Activated naive CD4-positive, alpha-beta T cell treated with anti-CD3 and anti-CD28 coated beads, Interleukin-2, amount 50 U/mL, for 24 hours (primary cell): Measurements from ENCODE around the gene DAPK1.
A peak's percentile ranks its signal among the peaks of the same experiment; 100 is the strongest.
"Not testable (repeated sequence)": the region's sequence is repeated elsewhere in the genome, so short reads cannot be mapped to it uniquely, and the experiment has no call there.

ENCODE experiments used
- H3K27ac Mint-ChIP-seq: one replicate; pipeline ENCODE4 v1.8.0; 2021; ENCODE audit warnings: mild to moderate bottlenecking, mixed read lengths
- H3K27me3 Mint-ChIP-seq: one replicate; pipeline ENCODE4 v1.8.0; 2021; ENCODE audit warnings: mixed read lengths
- H3K36me3 Mint-ChIP-seq: one replicate; pipeline ENCODE4 v1.8.0; 2021; ENCODE audit warnings: mixed read lengths
- H3K4me1 Mint-ChIP-seq: one replicate; pipeline ENCODE4 v1.8.0; 2021; ENCODE audit warnings: mixed read lengths
- H3K4me3 Mint-ChIP-seq: one replicate; pipeline ENCODE4 v1.8.0; 2021; ENCODE audit warnings: mild to moderate bottlenecking, mixed read lengths
- H3K9me3 Mint-ChIP-seq: one replicate; pipeline ENCODE4 v1.8.0; 2021; ENCODE audit warnings: mixed read lengths

DAPK1 gene

DNA sequence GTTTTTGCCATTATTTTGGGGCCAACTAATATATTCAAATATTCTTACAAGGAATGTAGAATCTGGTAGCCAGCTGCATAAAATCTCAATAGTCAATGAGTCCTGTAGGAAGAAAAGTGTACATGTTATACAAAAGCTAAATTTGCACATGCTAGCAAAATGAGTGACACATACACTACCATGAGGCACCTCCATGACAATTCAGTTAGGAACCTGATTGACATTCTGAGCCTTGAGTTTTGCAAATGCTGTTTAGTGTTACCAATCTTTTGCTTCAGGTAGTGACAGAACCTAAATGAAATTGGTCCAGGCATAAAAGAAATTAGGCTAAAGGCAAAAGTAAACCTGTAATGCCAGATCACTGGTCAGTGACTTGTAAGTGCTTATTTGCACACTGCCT is 6.8 kb upstream of the DAPK1 start:
- H3K9me3 Mint-ChIP-seq: no peaks in the 10 kb centered on the region
- H3K4me3 Mint-ChIP-seq: no peak overlapping the region
- no peak overlapping the region for H3K27ac Mint-ChIP-seq
- H3K4me1 Mint-ChIP-seq: no peaks in the 10 kb centered on the region
- H3K36me3 Mint-ChIP-seq: no peaks in the 10 kb centered on the region
- H3K27me3 Mint-ChIP-seq: peaks cover 9% of the 10 kb centered on the region

DNA sequence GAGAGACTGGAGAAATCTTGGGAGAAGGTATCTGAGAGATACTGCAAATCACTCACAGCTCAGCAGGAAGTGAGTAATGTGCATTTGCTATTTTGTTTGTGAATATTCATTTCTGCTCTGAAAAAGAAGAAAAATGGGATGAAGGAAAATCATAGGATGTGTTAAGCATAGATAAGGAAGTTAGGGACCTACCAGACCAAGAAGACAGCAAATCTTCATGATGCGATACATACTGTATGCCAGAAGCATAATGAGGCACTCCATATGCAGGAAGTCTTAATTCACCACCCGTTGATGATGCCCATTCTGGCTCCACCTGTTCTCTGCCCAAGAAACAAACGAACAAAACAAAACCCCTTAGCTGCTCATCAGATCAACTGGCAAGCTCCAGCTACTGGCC is 6.1 kb upstream of the DAPK1 start:
- Mint-ChIP-seq H3K36me3 (no peaks in the 10 kb centered on the region), H3K27me3 (peaks cover 14% of the 10 kb centered on the region), H3K4me1 (no peaks in the 10 kb centered on the region), H3K4me3 (no peak overlapping the region), H3K27ac (no peak overlapping the region), H3K9me3 (no peaks in the 10 kb centered on the region)

DNA sequence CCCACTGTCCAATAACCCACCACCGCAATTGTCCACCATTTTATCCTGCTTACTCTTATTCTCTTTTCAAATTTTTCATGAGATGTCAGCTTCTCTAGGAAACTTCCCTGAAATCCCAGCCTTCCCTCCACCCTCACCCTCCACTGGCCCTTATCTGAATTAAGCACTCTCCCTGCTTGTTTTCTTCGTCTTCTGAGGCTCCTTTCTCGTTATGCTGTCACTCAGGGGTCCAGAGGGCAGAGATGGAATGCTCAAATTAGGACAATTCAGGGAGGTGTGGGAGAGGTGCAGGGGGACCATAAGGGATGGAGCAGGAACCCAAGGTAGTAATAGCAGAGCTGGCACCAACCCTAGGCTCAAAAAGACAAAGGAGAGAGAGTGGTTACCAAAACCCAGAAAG is 5.0 kb upstream of the DAPK1 start:
- H3K9me3 Mint-ChIP-seq: no peaks in the 10 kb centered on the region

DNA sequence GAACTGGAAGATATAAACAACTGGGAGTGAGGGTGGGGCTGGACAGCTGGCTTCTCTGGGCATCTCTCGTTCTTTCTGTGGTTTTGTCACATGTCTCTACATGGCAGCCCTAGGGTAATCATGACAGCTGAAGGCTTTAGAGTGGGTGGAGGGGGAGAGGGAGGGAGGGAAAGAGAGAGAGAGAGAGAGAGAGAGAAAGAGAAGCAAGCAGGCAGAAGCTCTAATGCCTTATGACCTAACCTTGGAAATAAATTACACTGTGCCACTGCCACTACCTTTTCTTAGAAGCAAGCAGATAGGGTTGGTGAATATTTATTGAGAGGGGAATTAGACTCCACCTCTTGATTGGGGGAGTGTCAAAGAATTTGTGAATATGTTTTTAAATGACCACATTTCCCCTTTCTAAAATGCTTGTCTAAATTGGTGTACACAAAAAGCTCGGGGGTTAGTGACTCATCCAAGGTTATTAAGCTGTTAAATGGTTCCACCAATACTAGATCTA is 2.6 kb upstream of the DAPK1 start:
- H3K4me1 Mint-ChIP-seq: peaks cover 9% of the 10 kb centered on the region
- peaks cover 29% of the 10 kb centered on the region for H3K27me3 Mint-ChIP-seq
- no peaks in the 10 kb centered on the region for H3K9me3 Mint-ChIP-seq
- H3K27ac Mint-ChIP-seq: no peak overlapping the region
- no peaks in the 10 kb centered on the region for H3K36me3 Mint-ChIP-seq
- H3K4me3 Mint-ChIP-seq: no peak overlapping the region

More for the DNA sequence above, 5.0 kb upstream of the DAPK1 start:
- H3K4me1 Mint-ChIP-seq: peaks cover 4% of the 10 kb centered on the region
- peaks cover 19% of the 10 kb centered on the region for H3K27me3 Mint-ChIP-seq
- no peak overlapping the region for H3K4me3 Mint-ChIP-seq
- no peaks in the 10 kb centered on the region for H3K36me3 Mint-ChIP-seq
- no peak overlapping the region for H3K27ac Mint-ChIP-seq

DNA sequence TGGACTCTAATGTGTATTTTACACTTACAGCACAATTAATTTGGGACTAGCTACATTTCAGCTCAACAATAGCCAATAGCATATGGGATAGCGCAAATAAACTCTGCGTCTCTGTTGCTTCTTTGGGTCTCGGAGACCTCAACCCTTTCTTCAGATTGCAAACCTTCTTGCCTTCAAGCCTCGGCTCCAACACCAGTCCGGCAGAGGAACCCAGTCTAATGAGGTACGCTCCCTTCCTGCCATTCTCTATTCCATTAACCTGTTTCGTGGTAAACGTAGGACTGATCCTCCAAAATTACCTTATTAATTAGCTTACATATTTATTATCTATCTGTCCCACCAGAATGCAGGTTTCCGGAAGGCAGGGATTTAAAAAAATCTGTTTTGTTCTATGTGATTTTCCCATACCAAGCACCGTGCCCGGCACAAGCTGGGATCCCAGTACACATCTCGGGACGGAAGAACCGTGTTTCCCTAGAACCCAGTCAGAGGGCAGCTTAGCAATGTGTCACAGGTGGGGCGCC is 525 bp upstream of the DAPK1 start:
- H3K36me3 Mint-ChIP-seq: no peaks in the 10 kb centered on the region
- H3K4me1 Mint-ChIP-seq: peaks cover 14% of the 10 kb centered on the region
- H3K27ac Mint-ChIP-seq: no peak overlapping the region
- H3K4me3 Mint-ChIP-seq: peak overlapping the region; percentile 57
- no peaks in the 10 kb centered on the region for H3K9me3 Mint-ChIP-seq
- H3K27me3 Mint-ChIP-seq: peaks cover 36% of the 10 kb centered on the region

DNA sequence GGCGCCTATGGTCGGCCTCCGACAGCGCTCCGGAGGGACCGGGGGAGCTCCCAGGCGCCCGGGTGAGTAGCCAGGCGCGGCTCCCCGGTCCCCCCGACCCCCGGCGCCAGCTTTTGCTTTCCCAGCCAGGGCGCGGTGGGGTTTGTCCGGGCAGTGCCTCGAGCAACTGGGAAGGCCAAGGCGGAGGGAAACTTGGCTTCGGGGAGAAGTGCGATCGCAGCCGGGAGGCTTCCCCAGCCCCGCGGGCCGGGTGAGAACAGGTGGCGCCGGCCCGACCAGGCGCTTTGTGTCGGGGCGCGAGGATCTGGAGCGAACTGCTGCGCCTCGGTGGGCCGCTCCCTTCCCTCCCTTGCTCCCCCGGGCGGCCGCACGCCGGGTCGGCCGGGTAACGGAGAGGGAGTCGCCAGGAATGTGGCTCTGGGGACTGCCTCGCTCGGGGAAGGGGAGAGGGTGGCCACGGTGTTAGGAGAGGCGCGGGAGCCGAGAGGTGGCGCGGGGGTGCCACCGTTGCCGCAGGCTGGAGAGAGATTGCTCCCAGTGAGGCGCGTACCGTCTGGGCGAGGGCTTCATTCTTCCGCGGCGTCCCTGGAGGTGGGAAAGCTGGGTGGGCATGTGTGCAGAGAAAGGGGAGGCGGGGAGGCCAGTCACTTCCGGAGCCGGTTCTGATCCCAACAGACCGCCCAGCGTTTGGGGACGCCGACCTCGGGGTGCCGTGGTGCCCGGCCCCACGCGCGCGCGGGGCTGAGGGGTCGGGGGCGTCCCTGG is 561 bp downstream of the DAPK1 start:
- H3K27ac Mint-ChIP-seq: no peak overlapping the region
- H3K4me1 Mint-ChIP-seq: peaks cover 14% of the 10 kb centered on the region
- peaks cover 37% of the 10 kb centered on the region for H3K27me3 Mint-ChIP-seq
- H3K36me3 Mint-ChIP-seq: no peaks in the 10 kb centered on the region
- H3K4me3 Mint-ChIP-seq: no peak overlapping the region
- no peaks in the 10 kb centered on the region for H3K9me3 Mint-ChIP-seq

DNA sequence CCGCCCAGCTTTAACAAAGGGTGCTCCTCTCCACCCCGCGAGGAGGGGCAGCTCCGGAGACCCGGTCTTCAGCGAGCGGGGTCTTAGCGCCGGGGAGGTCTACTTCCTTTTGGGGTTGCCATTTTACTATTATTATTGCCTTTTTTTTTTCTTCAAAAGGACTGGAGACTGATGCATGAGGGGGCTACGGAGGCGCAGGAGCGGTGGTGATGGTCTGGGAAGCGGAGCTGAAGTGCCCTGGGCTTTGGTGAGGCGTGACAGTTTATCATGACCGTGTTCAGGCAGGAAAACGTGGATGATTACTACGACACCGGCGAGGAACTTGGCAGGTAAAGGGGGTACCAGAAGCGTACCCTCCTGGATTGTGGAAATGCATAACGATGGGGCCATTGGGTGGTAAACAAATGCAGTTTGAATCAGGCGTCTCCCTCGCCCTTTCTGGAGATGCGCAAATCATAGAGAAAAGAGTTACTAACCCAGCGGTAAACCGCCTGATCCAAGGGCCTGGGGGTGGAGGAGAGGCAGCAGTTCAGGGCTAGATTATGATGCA is 1.2 kb downstream of the DAPK1 start:
- H3K27me3 Mint-ChIP-seq: peaks cover 38% of the 10 kb centered on the region
- no peaks in the 10 kb centered on the region for H3K9me3 Mint-ChIP-seq

DNA sequence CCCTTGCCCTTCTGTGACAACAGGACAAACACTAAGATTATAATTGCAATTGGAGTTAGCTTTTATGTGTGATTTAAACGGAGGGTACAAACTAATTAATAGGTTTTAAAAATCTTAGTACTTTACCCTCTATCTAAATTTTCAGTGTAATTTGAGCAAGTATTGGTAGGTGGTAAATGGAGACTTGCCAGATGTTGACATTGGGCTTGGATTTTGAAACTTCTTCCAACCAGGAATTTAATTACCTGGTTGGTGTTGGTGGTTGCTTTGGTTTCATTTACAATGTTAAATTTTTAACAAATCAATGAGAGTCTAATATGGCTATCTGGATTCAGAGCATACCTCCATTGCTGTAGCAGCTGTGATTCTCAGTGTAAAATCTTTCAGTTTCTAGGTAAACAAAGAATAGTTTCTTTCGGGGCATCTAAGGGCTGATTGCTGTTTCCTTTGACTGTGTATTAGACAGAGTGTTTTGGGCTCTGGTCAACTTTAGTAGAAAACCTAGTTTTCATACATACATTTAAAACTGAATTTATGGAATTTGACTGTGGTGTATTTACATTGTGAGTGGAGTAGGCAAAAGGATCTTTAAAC is 1.9 kb downstream of the DAPK1 start:
- Mint-ChIP-seq H3K27ac (no peak overlapping the region), H3K4me1 (peaks cover 14% of the 10 kb centered on the region), H3K4me3 (no peak overlapping the region), H3K9me3 (no peaks in the 10 kb centered on the region), H3K36me3 (no peaks in the 10 kb centered on the region), H3K27me3 (peaks cover 38% of the 10 kb centered on the region)

More for the DNA sequence above, 1.2 kb downstream of the DAPK1 start:
- no peak overlapping the region for H3K27ac Mint-ChIP-seq
- peak overlapping the region; percentile 66 for H3K4me3 Mint-ChIP-seq
- H3K36me3 Mint-ChIP-seq: no peaks in the 10 kb centered on the region
- peaks cover 14% of the 10 kb centered on the region for H3K4me1 Mint-ChIP-seq

DNA sequence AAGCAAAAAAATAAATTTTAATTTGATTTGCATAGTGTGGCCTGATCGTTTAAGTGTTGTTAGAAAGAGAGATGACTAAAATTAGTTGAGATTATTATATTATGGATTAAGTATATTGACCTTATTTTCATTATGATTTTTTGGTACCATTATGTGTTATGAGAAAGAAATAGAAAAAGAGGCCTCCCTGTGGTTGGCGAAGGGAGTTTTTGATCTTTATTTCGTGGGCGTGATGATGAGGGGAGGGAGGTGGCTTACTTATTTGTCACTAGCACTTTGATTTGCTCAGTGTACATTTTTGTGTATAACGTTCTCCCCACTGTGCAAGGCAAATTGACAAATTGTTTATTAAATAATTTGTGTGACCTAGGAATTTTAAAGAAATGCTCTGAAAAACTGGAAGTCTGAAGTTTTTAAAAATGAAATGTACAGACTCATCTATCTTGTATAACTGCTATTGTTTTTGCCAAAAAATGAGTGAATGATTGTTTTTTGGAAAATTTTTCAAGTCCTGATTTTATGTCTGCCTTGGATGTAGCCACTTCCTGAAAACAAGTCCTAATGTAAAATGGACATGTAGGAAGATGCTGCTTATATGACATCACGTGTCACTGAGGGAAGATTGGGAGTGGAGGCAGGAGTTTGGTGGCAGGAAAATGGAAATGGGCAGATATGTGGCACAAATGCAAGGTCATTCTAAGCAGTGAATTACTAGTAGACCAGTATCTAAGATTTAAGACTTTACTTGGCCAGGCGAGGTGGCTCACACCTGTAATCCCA is 3.0 kb downstream of the DAPK1 start:
- Mint-ChIP-seq H3K27ac (no peak overlapping the region), H3K27me3 (peaks cover 40% of the 10 kb centered on the region), H3K36me3 (no peaks in the 10 kb centered on the region), H3K4me1 (peaks cover 14% of the 10 kb centered on the region), H3K9me3 (no peaks in the 10 kb centered on the region), H3K4me3 (no peak overlapping the region)

DNA sequence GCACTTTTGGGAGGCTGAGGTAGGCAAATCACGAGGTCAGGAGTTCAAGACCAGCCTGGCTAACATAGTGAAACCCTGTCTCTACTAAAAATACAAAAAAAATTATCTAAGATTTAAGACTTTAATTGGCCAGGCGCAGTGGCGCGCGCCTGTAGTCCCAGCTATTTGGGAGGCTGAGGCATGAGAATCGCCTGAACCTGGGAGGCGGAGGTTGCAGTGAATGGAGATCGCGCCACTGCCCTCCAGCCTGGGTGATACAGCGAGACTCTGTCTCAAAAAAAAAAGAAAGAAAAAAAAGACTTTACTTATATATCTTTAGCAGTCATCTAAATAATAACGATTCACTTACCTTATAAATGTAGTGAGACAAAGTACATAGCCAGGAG is 3.6 kb downstream of the DAPK1 start:
- H3K27me3 Mint-ChIP-seq: peaks cover 36% of the 10 kb centered on the region

DNA sequence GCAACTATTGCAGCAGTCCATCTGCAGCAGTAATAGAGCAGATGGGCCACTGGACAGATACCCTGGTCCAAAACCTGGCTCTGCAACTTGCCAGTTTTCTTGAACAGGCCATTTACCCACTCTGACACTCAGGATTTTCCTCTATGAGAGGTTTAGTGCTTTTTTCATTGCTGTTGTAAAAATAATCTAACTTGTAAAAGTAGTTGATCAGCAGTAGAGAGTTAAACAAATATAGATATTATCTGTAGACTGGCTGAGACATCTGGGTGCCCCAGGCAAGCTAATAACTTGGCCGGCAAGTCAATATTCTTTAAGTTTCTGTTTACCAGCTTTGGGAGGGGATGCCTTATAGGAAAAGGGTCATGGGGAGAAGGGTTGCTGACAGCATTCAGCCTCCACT is 4.1 kb downstream of the DAPK1 start:
- Mint-ChIP-seq H3K27ac (no peak overlapping the region), H3K27me3 (peaks cover 33% of the 10 kb centered on the region), H3K36me3 (no peaks in the 10 kb centered on the region), H3K9me3 (no peaks in the 10 kb centered on the region), H3K4me3 (no peak overlapping the region), H3K4me1 (peaks cover 14% of the 10 kb centered on the region)

More for the DNA sequence above, 3.6 kb downstream of the DAPK1 start:
- peaks cover 14% of the 10 kb centered on the region for H3K4me1 Mint-ChIP-seq
- H3K4me3 Mint-ChIP-seq, H3K36me3 Mint-ChIP-seq, H3K27ac Mint-ChIP-seq, H3K9me3 Mint-ChIP-seq: not testable (repeated sequence)

DNA sequence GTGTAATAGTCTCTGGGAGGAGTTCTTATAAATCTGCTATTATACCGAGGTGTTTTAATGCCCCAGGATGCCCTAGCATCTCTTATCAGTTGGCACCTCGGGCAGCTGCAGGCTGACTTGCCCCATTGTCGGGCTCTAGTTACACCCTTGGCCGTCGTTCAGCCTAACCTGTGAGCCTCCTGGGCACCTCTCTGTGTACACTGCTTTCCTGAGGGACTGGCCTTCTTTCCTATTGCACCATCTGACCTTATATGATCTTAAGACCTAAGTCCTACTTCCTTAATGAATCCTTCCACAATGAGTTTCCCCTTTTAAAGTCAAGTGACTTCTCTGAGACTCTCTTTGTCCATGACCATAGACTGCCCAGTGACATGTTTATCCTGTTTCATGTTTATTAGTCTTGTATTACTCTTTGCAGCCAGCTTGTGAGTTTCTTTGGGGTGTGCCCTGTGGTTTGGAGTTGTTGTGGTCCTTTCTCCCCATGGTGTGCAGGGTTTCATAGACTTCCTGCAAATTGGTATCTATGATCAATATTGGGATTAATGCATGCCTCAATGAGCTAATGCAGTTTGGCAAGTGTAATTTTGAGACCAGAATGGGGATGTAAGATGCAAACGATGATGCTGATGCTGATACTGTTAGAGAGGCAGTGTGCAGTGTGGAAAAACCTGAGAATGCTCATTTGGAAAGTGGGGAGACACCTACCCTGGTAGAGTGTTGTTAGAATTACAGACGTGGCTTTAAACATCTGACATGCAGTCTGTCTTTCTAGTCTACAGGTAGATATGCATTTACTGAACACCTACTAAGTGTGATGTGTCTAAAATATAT is 4.9 kb downstream of the DAPK1 start:
- Mint-ChIP-seq H3K27me3 (peaks cover 28% of the 10 kb centered on the region), H3K4me3 (no peak overlapping the region), H3K4me1 (peaks cover 10% of the 10 kb centered on the region), H3K9me3 (no peaks in the 10 kb centered on the region), H3K27ac (no peak overlapping the region), H3K36me3 (no peaks in the 10 kb centered on the region)

DNA sequence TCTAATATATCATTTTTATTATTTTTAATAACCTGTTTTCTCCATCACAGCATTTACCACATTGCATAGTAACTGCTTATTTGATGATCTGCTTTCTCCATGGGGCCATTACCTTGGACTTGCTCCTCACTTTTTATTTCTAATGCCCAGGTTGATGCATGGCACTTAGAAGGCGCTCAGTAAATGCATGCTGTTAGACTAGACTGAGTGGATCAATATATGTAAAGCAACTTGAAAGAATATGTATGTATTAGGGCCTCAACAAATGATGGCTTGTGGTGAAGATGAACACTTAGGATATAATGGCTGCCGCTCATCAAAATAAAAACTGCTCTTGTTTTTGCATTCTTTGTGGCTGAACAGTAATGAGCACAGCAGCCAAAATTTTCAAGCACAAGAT is 5.8 kb downstream of the DAPK1 start:
- Mint-ChIP-seq H3K27me3 (peaks cover 28% of the 10 kb centered on the region), H3K9me3 (no peaks in the 10 kb centered on the region), H3K36me3 (no peaks in the 10 kb centered on the region), H3K4me3 (no peak overlapping the region), H3K4me1 (peaks cover 10% of the 10 kb centered on the region), H3K27ac (no peak overlapping the region)

DNA sequence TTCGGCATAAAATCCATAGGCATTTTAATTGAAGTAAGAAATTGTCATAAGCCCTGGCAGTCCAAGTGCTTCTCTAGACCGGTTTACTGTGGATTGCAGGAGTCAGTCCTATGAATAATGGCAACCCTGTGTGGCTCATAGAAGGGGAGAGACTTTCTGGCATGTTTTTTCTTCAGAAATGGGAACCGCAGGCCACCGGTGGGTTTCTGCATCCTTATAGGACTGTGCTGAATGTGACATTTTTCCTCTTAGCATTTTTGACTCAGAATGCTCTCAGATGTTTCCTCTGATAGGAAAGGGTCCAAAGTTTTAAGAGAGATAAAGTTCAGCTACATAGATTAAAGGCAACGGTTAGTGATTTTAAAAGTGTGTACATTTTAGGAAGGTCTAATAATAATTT is 6.3 kb downstream of the DAPK1 start:
- Mint-ChIP-seq H3K36me3 (no peaks in the 10 kb centered on the region), H3K9me3 (no peaks in the 10 kb centered on the region), H3K27me3 (peaks cover 28% of the 10 kb centered on the region), H3K4me3 (no peak overlapping the region), H3K4me1 (peaks cover 8% of the 10 kb centered on the region), H3K27ac (no peak overlapping the region)

DNA sequence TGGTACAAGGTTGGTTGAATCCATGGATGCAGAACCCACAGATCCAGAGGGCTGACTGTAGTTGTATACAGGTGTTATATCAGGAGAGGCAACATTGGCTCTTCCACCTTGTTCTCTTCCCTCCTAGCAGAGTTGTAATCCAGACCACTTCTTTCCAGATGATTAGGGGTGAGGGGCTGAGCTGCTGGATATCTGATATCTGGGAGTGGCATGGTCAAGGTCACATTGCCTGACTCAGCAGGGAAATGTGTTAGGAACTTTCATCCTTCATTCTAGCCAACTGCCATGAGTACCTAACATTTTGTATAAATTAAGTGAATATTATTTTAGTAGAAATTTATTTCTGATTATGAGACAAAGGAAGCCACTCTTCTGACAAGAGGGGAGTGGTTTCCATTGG is 7.3 kb downstream of the DAPK1 start:
- H3K4me1 Mint-ChIP-seq: peaks cover 5% of the 10 kb centered on the region
- H3K4me3 Mint-ChIP-seq: no peak overlapping the region
- H3K9me3 Mint-ChIP-seq: no peaks in the 10 kb centered on the region
- no peaks in the 10 kb centered on the region for H3K36me3 Mint-ChIP-seq
- H3K27me3 Mint-ChIP-seq: peaks cover 21% of the 10 kb centered on the region
- H3K27ac Mint-ChIP-seq: no peak overlapping the region
